Ishikawa (cell line): Measurements from ENCODE around the gene NECTIN1.

Experiments used
- CEBPB ChIP-seq: IDR thresholded peaks from 2 replicates; pipeline ENCODE4 v1.6.1; 2012
- CREB1 ChIP-seq: IDR thresholded peaks from 2 replicates; pipeline ENCODE4 v1.6.1; 2012; ENCODE audit warnings: low read depth
- EGR1 ChIP-seq: IDR thresholded peaks from 2 replicates; pipeline ENCODE4 v1.6.1; 2012
- EP300 ChIP-seq: IDR thresholded peaks from 2 replicates; pipeline ENCODE4 v1.6.1; 2012; ENCODE audit warnings: borderline replicate concordance
- FOXM1 ChIP-seq: IDR thresholded peaks from 2 replicates; pipeline ENCODE4 v1.6.1; 2012; ENCODE audit warnings: low read depth, borderline replicate concordance
- MAX ChIP-seq: IDR thresholded peaks from 2 replicates; pipeline ENCODE4 v1.6.1; 2012
- NFIC ChIP-seq: IDR thresholded peaks from 2 replicates; pipeline ENCODE4 v1.6.1; 2012
- RAD21 ChIP-seq: IDR thresholded peaks from 2 replicates; pipeline ENCODE4 v1.6.1; 2012; ENCODE audit warnings: low read depth
- REST ChIP-seq: IDR thresholded peaks from 2 replicates; pipeline ENCODE4 v1.6.1; 2012; ENCODE audit warnings: low read depth, mild to moderate bottlenecking
- TAF1 ChIP-seq: IDR thresholded peaks from 2 replicates; pipeline ENCODE4 v1.6.1; 2012; ENCODE audit warnings: low read depth, mild to moderate bottlenecking
- TCF12 ChIP-seq: IDR thresholded peaks from 2 replicates; pipeline ENCODE4 v1.6.1; 2012; ENCODE audit warnings: low read depth
- TEAD4 ChIP-seq: IDR thresholded peaks from 2 replicates; pipeline ENCODE4 v1.6.1; 2012
- USF1 ChIP-seq: IDR thresholded peaks from 2 replicates; pipeline ENCODE4 v1.6.1; 2012
- YY1 ChIP-seq: IDR thresholded peaks from 2 replicates; pipeline ENCODE4 v1.6.1; 2012; ENCODE audit warnings: low read depth
- ZBTB7A ChIP-seq: IDR thresholded peaks from 2 replicates; pipeline ENCODE4 v1.6.1; 2012; ENCODE audit warnings: low read depth

NECTIN1 gene

GRCh38 chr11:119691020-119691666, 37.9 kb downstream of the NECTIN1 start:
- TF ChIP-seq USF1 (no peak), ZBTB7A (no peak), EGR1 (no peak), RAD21 (no peak), TEAD4 (no peak), EP300 (no peak), TCF12 (no peak), TAF1 (no peak), CREB1 (no peak), REST (no peak), MAX (no peak), CEBPB (no peak), NFIC (no peak), FOXM1 (no peak), YY1 (no peak)

GRCh38 chr11:119689302-119689701, 39.7 kb downstream of the NECTIN1 start:
- TF ChIP-seq USF1 (no peak), REST (no peak), TEAD4 (no peak), YY1 (no peak), FOXM1 (no peak), EP300 (no peak), TCF12 (no peak), EGR1 (no peak), CREB1 (no peak), CEBPB (no peak)

- TF ChIP-seq TEAD4 (no peak), NFIC (no peak)
These were observed 40.6 kb downstream of the NECTIN1 start for GRCh38 chr11:119688356-119688755.

GRCh38 chr11:119687373-119688046, 41.5 kb downstream of the NECTIN1 start:
- TF ChIP-seq USF1 = no peak
- no peak for TF ChIP-seq YY1
- TF ChIP-seq TEAD4 = no peak
- no peak for TF ChIP-seq EP300
- no peak for TF ChIP-seq EGR1
- no peak for TF ChIP-seq TAF1

- TF ChIP-seq RAD21 = no peak
- no peak for TF ChIP-seq YY1
- TF ChIP-seq TCF12 = no peak
- no peak for TF ChIP-seq EP300
- no peak for TF ChIP-seq CREB1
- TF ChIP-seq EGR1 = no peak
- TF ChIP-seq TEAD4 = no peak
- no peak for TF ChIP-seq NFIC
- no peak for TF ChIP-seq ZBTB7A
- no peak for TF ChIP-seq TAF1
- TF ChIP-seq FOXM1 = no peak
- TF ChIP-seq MAX = no peak
- no peak for TF ChIP-seq REST
- no peak for TF ChIP-seq CEBPB
- TF ChIP-seq USF1 = no peak
These were observed 42.7 kb downstream of the NECTIN1 start for GRCh38 chr11:119686177-119686882.
